Breast epithelium (tissue), 3 donors: ENCODE measurements around the gene HECTD4.

ENCODE experiments used
- CTCF ChIP-seq, 3 donors: fragments of 450-650 bp; IDR thresholded peaks; one replicate each; pipeline ENCODE4 v1.5.1; 2016 to 2017; ENCODE audit warnings: antibody characterized with exemption in 3 of 3, mild to moderate bottlenecking in 3 of 3, moderate library complexity in 3 of 3
- POLR2AphosphoS5 ChIP-seq, 3 donors: sonication (generic); formaldehyde crosslinking; IDR thresholded peaks; one replicate each; pipeline ENCODE4 v1.6.1; 2017; ENCODE audit warnings: antibody characterized with exemption in 3 of 3

GRCh38 chr12:112381406-112381882, 787 bp downstream of the HECTD4 start:
- TF ChIP-seq POLR2AphosphoS5 (IDR thresholded peaks at IDR 0.05) = no peak
- no peak for TF ChIP-seq CTCF (IDR thresholded peaks at IDR 0.05)
